IPS-18c (cell line): Measurements from ENCODE around the gene PALD1.

Experiments
- H3K4me3 ChIP-seq: 2 replicates; pipeline ENCODE4 v1.7.0; 2013; ENCODE audit warnings: low read depth, mild to moderate bottlenecking, low read length, moderate library complexity; ENCODE audit not compliant: insufficient read depth
- H3K9me3 ChIP-seq: one replicate; pipeline ENCODE4 v1.6.1; 2013; ENCODE audit warnings: mild to moderate bottlenecking, low read length, moderate library complexity; ENCODE audit not compliant: control insufficient read depth, insufficient read depth

The PALD1 gene

GRCh38 chr10:70537398-70538194 is 59.0 kb downstream of the PALD1 start:
- no peak overlapping the region for H3K4me3 ChIP-seq
- no peaks in the 10 kb centered on the region for H3K9me3 ChIP-seq

GRCh38 chr10:70538195-70538520 is 59.6 kb downstream of the PALD1 start:
- no peaks in the 10 kb centered on the region for H3K9me3 ChIP-seq
- H3K4me3 ChIP-seq, result no peak overlapping the region

- H3K9me3 ChIP-seq, result no peaks in the 10 kb centered on the region
- no peak overlapping the region for H3K4me3 ChIP-seq
Measured at GRCh38 chr10:70538731-70539338, 60.3 kb downstream of the PALD1 start.

GRCh38 chr10:70539471-70539870 is 60.9 kb downstream of the PALD1 start:
- no peak overlapping the region for H3K4me3 ChIP-seq

GRCh38 chr10:70540089-70540788 is 61.7 kb downstream of the PALD1 start:
- Histone ChIP-seq H3K4me3 (no peak overlapping the region), H3K9me3 (no peaks in the 10 kb centered on the region)

More at GRCh38 chr10:70539471-70539870, 60.9 kb downstream of the PALD1 start:
- no peaks in the 10 kb centered on the region for H3K9me3 ChIP-seq

- no peaks in the 10 kb centered on the region for H3K9me3 ChIP-seq
- H3K4me3 ChIP-seq, result no peak overlapping the region
Measured at GRCh38 chr10:70540789-70541360, 62.3 kb downstream of the PALD1 start.

- no peaks in the 10 kb centered on the region for H3K9me3 ChIP-seq
- no peak overlapping the region for H3K4me3 ChIP-seq
Measured at GRCh38 chr10:70541736-70542564, 63.4 kb downstream of the PALD1 start.

GRCh38 chr10:70542565-70542938 is 64.0 kb downstream of the PALD1 start:
- H3K9me3 ChIP-seq, result no peaks in the 10 kb centered on the region

GRCh38 chr10:70543911-70544310 is 65.3 kb downstream of the PALD1 start:
- Histone ChIP-seq H3K9me3 (no peaks in the 10 kb centered on the region), H3K4me3 (no peak overlapping the region)

More at GRCh38 chr10:70542565-70542938, 64.0 kb downstream of the PALD1 start:
- no peak overlapping the region for H3K4me3 ChIP-seq

GRCh38 chr10:70544431-70545340 is 66.1 kb downstream of the PALD1 start:
- no peak overlapping the region for H3K4me3 ChIP-seq
- H3K9me3 ChIP-seq, result no peaks in the 10 kb centered on the region

- Histone ChIP-seq H3K9me3 (no peaks in the 10 kb centered on the region), H3K4me3 (no peak overlapping the region)
Measured at GRCh38 chr10:70546584-70546983, 68.0 kb downstream of the PALD1 start.

- H3K9me3 ChIP-seq, result no peaks in the 10 kb centered on the region
Measured at GRCh38 chr10:70549351-70549961, 70.9 kb downstream of the PALD1 start.

GRCh38 chr10:70549962-70550458 is 71.4 kb downstream of the PALD1 start:
- H3K9me3 ChIP-seq, result no peaks in the 10 kb centered on the region

More at GRCh38 chr10:70549351-70549961, 70.9 kb downstream of the PALD1 start:
- no peak overlapping the region for H3K4me3 ChIP-seq

GRCh38 chr10:70550459-70550858 is 71.9 kb downstream of the PALD1 start:
- H3K9me3 ChIP-seq, result no peaks in the 10 kb centered on the region

More at GRCh38 chr10:70549962-70550458, 71.4 kb downstream of the PALD1 start:
- no peak overlapping the region for H3K4me3 ChIP-seq

GRCh38 chr10:70551466-70551865 is 72.9 kb downstream of the PALD1 start:
- H3K4me3 ChIP-seq, result no peak overlapping the region

More at GRCh38 chr10:70550459-70550858, 71.9 kb downstream of the PALD1 start:
- H3K4me3 ChIP-seq, result no peak overlapping the region

More at GRCh38 chr10:70551466-70551865, 72.9 kb downstream of the PALD1 start:
- H3K9me3 ChIP-seq, result no peaks in the 10 kb centered on the region
